Measurements from ENCODE around the gene COL18A1. TPM values are rescaled to one million over a fixed set of nuclear protein-coding genes. Genes with fewer than 3 reads are reported as not detected.

Gene COL18A1
- total RNA-seq, 4 donors from 2014 or later = 16.4 to 42.2 (median 20.7) TPM

DNA sequence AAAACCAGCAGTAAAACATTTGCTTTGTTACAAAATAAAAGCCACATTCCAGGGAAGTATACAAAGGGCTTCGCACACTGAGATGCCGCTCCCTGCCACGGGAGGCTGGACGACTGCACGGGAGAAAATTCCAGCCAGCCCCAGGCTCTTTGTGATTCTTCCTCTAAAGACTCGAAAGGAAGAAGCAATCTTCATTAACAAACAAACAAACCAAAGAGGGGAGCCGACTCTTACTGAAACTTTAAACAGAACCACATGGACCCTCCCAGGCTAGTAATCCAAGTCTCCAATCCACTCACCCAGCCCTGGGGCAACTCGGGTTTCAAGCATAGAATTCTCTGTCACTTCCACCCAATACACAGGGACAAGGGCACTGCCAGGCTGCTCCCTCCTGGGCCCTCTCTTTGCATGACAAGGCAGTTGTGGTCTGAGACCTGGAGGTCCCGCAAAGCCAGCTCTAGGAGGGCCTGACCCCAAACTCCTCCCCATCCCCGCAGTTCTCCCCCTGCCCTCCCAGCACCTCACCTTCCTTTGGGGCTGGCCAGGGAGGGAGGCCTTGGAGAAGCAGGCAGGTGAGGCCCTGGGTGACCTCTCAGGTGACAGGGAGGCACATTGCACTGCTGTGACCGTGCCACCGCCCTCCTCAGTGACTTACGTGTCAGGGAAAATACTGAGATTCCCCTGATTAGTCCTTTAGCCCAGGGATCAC, 26.6 kb upstream of the COL18A1 start:
- in situ Hi-C loops (cut with MboI; ENCODE audit: low sequenced_read_pairs in 4 of 4) = no loop called here
- ATAC-seq (no peak), DNase-seq (no peak)
- H3K4me3 ChIP-seq = no peak overlapping the region
- TF ChIP-seq POLR2A (IDR thresholded peaks at IDR 0.05) = no peak
- TF ChIP-seq, protein P1, sequence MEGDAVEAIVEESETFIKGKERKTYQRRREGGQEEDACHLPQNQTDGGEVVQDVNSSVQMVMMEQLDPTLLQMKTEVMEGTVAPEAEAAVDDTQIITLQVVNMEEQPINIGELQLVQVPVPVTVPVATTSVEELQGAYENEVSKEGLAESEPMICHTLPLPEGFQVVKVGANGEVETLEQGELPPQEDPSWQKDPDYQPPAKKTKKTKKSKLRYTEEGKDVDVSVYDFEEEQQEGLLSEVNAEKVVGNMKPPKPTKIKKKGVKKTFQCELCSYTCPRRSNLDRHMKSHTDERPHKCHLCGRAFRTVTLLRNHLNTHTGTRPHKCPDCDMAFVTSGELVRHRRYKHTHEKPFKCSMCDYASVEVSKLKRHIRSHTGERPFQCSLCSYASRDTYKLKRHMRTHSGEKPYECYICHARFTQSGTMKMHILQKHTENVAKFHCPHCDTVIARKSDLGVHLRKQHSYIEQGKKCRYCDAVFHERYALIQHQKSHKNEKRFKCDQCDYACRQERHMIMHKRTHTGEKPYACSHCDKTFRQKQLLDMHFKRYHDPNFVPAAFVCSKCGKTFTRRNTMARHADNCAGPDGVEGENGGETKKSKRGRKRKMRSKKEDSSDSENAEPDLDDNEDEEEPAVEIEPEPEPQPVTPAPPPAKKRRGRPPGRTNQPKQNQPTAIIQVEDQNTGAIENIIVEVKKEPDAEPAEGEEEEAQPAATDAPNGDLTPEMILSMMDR (IDR thresholded peaks at IDR 0.05 in 4 of 5, conservative IDR thresholded peaks at IDR 0.05 in 1 of 5) = no peak
- intact Hi-C loops (cut with DNase I; ENCODE audit: low total_unique reads) = no loop called here
- H3K27me3 ChIP-seq = peaks cover 0 to 3% (median 0%) of the 10 kb centered on the region in 3 donors
- H3K27ac ChIP-seq = no peak overlapping the region
- H3K4me1 ChIP-seq = no peaks in the 10 kb centered on the region
- H3K36me3 ChIP-seq = no peaks in the 10 kb centered on the region
- no peaks in the 10 kb centered on the region for H3K9me3 ChIP-seq

DNA sequence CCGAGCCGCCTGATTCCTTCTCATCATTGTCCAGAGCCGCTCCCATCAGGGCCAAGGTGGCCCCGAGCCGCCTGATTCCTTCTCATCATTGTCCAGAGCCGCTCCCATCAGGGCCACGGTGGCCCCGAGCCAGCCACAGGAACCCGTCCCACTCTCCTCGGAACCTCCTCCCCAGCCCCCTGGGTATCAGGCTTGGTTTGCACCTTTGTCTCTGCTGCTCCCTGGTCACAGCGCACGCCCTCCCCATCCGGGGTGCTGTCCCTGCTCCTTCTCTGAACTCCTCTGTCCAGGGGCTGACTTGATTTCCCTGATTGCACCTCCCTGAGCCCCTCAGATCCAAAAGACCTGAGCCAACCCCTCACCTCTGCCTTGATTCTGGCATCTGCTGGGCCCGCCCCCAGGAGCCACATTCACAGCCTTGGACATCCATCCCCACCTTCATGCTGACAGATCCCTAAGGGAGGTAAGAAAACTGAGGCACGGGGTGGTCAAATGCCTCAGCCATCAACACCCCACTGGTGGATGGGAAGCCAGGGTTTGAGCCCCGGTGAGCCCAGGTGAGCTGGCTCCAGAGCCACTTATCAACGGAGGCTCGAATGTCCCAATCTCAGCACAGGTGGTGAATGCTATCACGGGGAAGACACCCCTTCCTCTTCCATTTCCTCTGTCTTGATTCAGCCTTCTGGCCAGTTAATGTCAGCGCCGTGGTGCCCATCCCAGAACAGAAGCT, 25.6 kb upstream of the COL18A1 start:
- Histone ChIP-seq H3K36me3 (no peaks in the 10 kb centered on the region), H3K27me3 (peaks cover 0 to 3% (median 0%) of the 10 kb centered on the region in 3 donors), H3K9me3 (no peaks in the 10 kb centered on the region), H3K4me3 (no peak overlapping the region), H3K4me1 (no peaks in the 10 kb centered on the region), H3K27ac (no peak overlapping the region)
- ATAC-seq (no peak), DNase-seq (no peak)
- in situ Hi-C loops (cut with MboI; ENCODE audit: low sequenced_read_pairs in 4 of 4) = no loop called here
- TF ChIP-seq, protein P1 (IDR thresholded peaks at IDR 0.05 in 4 of 5, conservative IDR thresholded peaks at IDR 0.05 in 1 of 5) = no peak
- TF ChIP-seq POLR2A (IDR thresholded peaks at IDR 0.05) = no peak
- intact Hi-C loops (cut with DNase I; ENCODE audit: low total_unique reads) = no loop called here

DNA sequence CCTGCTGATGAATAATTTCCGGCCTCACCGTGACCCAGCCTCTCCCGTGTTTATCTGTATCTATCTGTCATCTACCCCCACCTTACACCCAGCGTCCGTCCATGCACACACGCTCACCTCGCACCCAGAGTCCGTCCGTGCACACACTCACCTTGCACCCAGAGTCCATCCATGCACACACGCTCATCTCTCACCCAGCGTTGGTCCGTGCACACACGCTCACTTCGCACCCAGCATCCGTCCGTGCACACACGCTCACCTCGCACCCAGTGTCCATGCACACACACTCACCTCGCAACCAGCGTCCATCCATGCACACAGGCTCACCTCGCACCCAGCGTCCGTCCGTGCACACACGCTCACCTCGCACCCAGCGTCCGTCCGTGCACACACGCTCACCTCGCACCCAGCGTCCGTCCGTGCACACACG, 25.0 kb upstream of the COL18A1 start:
- ATAC-seq (no peak), DNase-seq (no peak)
- Histone ChIP-seq H3K27me3 (peaks cover 0 to 3% (median 0%) of the 10 kb centered on the region in 3 donors), H3K4me1 (no peaks in the 10 kb centered on the region), H3K9me3 (no peaks in the 10 kb centered on the region), H3K27ac (no peak overlapping the region), H3K4me3 (no peak overlapping the region), H3K36me3 (no peaks in the 10 kb centered on the region)
- in situ Hi-C loops (cut with MboI; ENCODE audit: low sequenced_read_pairs in 4 of 4) (no loop called here), intact Hi-C loops (cut with DNase I; ENCODE audit: low total_unique reads) (no loop called here)
- TF ChIP-seq, protein P1 (IDR thresholded peaks at IDR 0.05 in 4 of 5, conservative IDR thresholded peaks at IDR 0.05 in 1 of 5) = no peak
- no peak for TF ChIP-seq POLR2A (IDR thresholded peaks at IDR 0.05)

DNA sequence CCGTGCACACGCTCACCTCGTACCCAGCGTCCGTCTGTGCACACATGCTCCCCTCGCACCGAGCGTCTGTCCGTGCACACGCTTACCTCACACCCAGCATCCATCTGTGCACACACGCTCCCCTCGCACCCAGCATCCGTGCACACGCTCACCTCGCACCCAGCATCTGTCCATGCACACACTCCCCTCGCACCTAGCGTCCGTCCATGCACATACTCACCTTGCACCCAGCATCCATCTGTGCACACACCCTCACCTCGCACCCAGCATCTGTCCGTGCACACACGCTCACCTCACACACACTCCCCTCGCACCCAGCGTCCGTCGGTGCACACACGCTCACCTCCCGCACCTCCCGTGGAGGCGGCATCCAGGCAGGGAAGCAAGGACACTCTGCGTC, 24.4 kb upstream of the COL18A1 start:
- no peak overlapping the region for H3K27ac ChIP-seq
- in situ Hi-C loops (cut with MboI; ENCODE audit: low sequenced_read_pairs in 4 of 4) = no loop called here
- TF ChIP-seq, protein P1 (IDR thresholded peaks at IDR 0.05 in 4 of 5, conservative IDR thresholded peaks at IDR 0.05 in 1 of 5) = no peak
- no peak for TF ChIP-seq POLR2A (IDR thresholded peaks at IDR 0.05)
- ATAC-seq (no peak), DNase-seq (no peak)
- intact Hi-C loops (cut with DNase I; ENCODE audit: low total_unique reads) = no loop called here
- H3K27me3 ChIP-seq = peaks cover 0 to 6% (median 0%) of the 10 kb centered on the region in 3 donors
- no peaks in the 10 kb centered on the region for H3K36me3 ChIP-seq
- no peaks in the 10 kb centered on the region for H3K9me3 ChIP-seq
- no peaks in the 10 kb centered on the region for H3K4me1 ChIP-seq
- no peak overlapping the region for H3K4me3 ChIP-seq
